IPS DF 19.7 (cell line): ENCODE data around the gene NBAS.

Experiments used
- DNase-seq: peaks from one replicate; pipeline ENCODE4 v3.0.0-alpha.2; 2013; ENCODE audit warnings: low read depth, low spot score

NBAS gene

GRCh38 chr2:15136639-15137038 is 424.5 kb downstream of the NBAS start:
- DNase-seq, result no peak

GRCh38 chr2:15134957-15135356 is 426.2 kb downstream of the NBAS start:
- no peak for DNase-seq

GRCh38 chr2:15133461-15133860 is 427.7 kb downstream of the NBAS start:
- DNase-seq, result no peak

GRCh38 chr2:15128846-15129245 is 432.3 kb downstream of the NBAS start:
- DNase-seq, result no peak

- DNase-seq, result no peak
Observed at GRCh38 chr2:15127876-15128275, 433.3 kb downstream of the NBAS start.

GRCh38 chr2:15127301-15127700 is 433.8 kb downstream of the NBAS start:
- no peak for DNase-seq

- DNase-seq, result no peak
Observed at GRCh38 chr2:15126373-15126772, 434.8 kb downstream of the NBAS start.

DNA sequence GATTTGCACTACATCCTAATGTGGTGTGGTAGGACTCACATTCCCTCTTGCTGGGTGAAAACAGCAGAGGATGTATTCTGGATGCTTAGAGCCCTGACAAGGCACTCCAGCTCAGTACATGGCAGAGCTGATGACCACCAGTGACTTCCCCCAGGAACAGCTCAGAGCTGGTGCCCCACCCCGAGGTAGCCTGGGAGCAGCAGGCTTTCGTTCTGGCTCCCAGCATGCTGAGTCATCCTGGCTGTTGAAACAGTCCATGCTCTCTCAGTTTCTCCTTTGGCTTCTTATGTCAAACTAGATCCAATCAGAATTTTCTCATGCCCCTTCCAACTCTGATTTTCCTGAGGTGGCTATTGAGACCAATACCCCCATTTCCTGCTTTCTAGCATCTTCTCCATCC is 438.2 kb downstream of the NBAS start:
- no peak for DNase-seq

DNA sequence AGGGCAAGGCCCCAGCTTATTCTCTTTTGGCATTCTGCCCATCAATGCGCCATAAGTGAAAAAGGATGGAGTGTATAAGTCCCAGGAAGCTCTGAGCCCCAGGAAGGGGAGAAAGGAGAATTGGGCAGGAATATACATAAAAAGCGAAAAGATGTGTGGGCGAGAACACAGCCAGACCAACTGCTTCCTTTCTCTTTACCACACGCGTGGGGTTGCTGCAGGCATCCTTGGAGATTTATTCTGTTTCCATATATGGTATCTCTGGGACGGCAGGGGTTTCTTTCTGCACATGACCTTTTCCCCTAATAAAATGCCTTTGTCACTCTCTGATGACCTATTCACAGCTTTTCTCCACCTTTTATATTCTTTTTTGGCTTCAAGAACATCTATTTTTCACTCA is 440.5 kb downstream of the NBAS start:
- DNase-seq, result no peak

DNA sequence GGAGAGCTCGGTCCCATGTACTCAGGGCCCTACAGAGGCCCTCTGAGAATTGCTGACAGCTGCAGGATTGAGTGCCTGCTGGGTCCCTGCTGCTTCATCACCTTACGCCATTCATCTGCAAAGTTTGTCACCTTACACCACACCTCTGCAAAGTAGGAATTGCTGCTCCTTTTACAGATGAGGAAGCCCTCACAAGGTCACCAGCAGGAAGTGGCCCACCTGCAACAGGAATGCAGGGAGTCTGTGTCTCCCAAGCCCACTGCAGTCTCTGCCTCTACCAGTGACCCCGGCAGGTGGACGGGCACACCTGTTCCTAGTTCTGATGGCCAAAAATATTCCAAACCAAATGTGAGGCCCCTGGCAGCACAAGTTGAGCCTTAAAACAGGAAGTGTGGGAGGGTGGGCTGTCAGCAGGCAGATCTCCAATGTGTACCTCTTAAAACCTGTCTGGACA is 441.4 kb downstream of the NBAS start:
- peak; percentile 82 for DNase-seq

GRCh38 chr2:15117409-15118050 is 443.6 kb downstream of the NBAS start:
- no peak for DNase-seq
